ENCODE measurements around the gene B4GALNT3.

Gene B4GALNT3

DNA sequence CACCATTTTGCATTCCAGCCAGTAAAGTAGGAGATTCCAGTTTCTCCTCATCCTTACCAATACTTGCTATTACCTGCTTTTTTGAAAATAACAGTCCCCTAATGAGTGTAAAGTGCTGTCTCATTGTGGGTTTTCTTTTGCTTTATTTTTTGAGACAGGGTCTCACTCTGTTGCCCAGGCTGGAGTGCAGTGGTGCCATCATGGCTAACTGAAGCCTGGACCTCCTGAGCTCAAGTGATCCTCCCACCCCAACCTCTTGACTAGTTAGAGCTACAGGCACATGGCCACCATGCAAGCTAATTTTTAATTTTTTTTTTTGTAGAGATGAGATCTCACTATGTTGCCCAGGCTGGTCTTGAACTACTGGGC, 142.9 kb downstream of the B4GALNT3 start:
- DNase-seq: no peak

DNA sequence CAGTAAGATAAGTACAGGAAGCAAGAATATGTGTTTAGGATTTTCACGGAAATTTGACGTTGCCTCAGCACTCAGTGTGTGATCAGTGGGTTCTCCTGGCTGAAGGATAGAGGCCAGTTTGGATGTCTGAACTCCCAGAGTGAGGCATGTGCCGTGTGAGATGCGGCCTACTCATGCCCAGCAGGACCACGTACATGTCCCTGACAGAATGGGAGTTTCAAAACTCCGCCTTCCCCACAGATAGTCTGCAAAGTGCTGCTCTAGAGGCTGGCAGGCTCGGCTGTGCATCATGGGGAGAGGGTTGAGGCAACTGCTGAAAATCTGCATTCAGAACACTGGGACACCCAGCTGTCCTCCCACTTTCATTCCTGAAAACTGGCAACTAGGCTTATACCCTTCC, 145.2 kb downstream of the B4GALNT3 start:
- no peak for DNase-seq

DNA sequence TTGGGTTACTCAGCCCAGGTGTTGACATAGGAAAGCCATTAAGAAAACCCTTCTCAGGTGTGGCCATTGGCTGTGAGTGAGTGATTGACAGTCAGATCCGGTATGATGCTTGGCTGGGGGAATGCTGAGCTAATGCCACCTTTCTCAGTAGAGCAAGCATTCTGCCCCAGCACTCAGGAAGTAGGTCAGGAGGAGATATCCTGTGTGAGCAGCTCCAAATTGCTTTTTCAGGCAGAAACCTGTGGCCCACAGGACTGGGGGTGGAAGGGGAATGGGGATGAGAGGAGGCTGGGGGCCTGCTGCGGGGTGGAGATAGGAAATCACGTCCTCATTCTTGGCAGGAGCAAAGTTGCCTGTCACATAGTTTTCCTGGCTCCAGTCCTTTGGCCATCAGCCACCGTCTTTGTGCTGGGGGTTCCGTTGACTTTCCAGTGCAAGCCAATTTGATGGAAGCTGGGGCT, 147.8 kb downstream of the B4GALNT3 start:
- no peak for DNase-seq

DNA sequence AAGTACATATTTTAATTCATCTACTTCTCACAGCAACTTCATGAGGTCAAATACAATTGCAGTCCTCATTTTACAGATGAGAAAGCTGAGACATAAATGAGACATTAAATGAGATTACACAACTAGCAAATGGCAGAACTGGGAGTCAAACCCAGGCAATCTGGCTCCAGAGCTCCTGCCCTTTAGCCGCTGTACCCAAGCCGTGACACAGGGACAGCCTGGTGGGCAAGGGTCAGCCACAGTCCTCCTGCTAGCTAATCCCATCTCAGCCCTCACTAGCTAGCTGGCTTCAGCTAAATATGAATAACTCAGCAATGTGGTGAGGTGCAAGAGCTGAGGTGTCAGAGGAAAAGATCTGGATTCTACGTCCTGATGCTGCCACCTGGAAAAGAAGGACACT, 148.7 kb downstream of the B4GALNT3 start:
- no peak for DNase-seq

DNA sequence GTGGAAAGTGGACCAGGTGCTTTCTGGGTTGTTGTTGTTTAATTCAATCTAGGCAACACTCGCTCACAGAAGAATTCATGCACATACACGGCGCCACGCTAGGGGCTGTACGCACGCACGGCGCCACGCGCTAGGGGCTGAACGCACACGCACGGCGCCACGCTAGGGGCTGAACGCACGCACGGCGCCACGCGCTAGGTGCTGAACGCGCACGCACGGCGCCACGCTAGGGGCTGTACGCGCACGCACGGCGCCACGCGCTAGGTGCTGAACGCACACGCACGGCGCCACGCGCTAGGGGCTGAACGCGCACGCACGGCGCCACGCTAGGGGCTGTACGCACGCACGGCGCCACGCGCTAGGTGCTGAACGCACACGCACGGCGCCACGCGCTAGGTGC, 149.2 kb downstream of the B4GALNT3 start:
- DNase-seq: no peak

DNA sequence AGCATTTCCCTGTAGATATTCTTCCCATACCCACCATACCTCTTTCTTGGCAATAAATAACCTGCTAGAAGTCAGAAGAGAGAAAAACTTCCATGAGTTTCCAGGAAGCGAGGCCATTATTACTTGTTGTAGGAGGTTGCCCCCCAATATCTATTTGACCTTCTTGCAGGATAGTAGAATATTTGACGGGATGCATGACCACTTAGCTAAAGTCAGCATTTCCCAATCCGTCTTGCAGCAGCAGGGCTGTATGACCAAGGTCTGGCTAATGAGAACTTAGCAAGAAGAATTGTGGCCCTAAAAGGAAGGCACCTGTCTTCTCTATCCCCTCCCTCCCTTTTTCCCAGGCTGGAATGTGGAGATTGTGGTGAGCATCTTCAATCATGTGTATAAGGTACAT, 152.0 kb downstream of the B4GALNT3 start:
- DNase-seq: no peak

DNA sequence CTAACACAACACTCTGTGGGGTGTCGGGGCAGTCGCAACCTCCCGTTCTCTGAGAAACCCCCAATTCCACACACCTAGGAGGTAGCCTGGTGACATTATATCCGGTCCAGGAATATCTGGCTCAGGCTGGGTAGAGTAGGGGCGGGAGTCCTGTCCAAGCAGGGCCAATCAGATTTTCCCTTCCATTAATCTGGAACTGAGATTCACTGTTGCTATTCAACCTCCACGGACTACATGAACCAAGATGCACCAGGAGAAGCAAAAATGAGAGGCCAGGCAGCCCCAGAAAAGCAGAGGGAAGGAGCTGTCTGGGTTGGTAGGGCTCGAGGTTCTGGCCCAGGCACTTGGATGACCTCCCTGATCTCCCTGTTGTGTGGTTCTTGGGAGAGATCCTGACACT, 152.6 kb downstream of the B4GALNT3 start:
- no peak for DNase-seq

DNA sequence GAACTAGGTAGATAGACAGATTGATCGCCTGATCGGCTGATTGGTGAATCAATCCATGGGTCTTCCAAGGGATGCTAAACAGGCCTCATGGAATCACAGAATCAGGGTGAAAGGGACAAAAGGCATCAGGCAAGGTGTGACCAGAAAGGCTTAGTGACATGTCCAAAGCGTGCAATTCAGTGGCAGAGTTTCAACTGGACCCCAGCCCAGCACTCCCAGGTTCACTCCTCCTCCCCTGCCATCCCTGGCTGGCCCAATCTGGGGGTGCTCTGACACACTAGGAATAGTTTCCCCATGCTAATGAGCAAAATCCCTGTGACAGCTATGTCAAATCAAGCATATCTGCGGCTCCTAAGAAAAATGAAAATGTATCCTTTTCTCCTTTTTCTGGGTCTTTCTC, 153.1 kb downstream of the B4GALNT3 start:
- no peak for DNase-seq

Measured in bone marrow (tissue), 2 donors.